Left lung (tissue), 10 donors: Measurements from ENCODE around the gene CHMP5. TPM values are rescaled to one million over a fixed set of nuclear protein-coding genes. Genes with fewer than 3 reads are reported as not detected.

Experiments
- ATAC-seq: fragments of 200-7000 bp; cut with Tn5 transposase; one replicate; pipeline ENCODE4 v1.9.1; 2020; ENCODE audit warnings: moderate library complexity
- DNase-seq, 4 donors: peaks; one replicate each; pipeline ENCODE4 v3.0.0-alpha.2; 2013 to 2020
- H3K27ac ChIP-seq, 2 donors: fragments of 200-600 bp; sonication (generic) in 1 of 2; one replicate each; pipeline versions ENCODE4 v1.5.0 to v1.8.0; 2020 to 2021
- H3K27me3 ChIP-seq, 2 donors: fragments of 200-600 bp; sonication (generic) in 1 of 2; one replicate each; pipeline versions ENCODE4 v1.5.0 to v1.8.0; 2020 to 2021
- H3K36me3 ChIP-seq, 2 donors: fragments of 200-600 bp; sonication (generic) in 1 of 2; one replicate each; pipeline versions ENCODE4 v1.5.0 to v1.8.0; 2020 to 2021
- H3K4me1 ChIP-seq, 2 donors: fragments of 200-600 bp; one replicate each; pipeline ENCODE4 v1.8.0; 2021
- H3K4me3 ChIP-seq, 2 donors: fragments of 200-600 bp; sonication (generic) in 1 of 2; one replicate each; pipeline versions ENCODE4 v1.5.0 to v1.8.0; 2020 to 2021; ENCODE audit warnings: mild to moderate bottlenecking in 1 of 2
- H3K9me3 ChIP-seq, 2 donors: fragments of 200-600 bp; sonication (generic) in 1 of 2; one replicate each; pipeline versions ENCODE4 v1.5.0 to v1.8.0; 2020 to 2021
- CTCF ChIP-seq, 2 donors: fragments of 200-600 bp; sonication (generic) in 1 of 2; IDR thresholded peaks; one replicate each; pipeline versions ENCODE4 v1.5.0 to v1.8.0; 2021; ENCODE audit warnings: antibody characterized with exemption in 2 of 2
- intact Hi-C, 2 donors: fragments of 100-400 bp; cut with DNase I; formaldehyde crosslinking; loops; one replicate each; pipeline versions ENCODE4 v1.11.2 to v1.14.2; 2022
- polyA plus RNA-seq, 6 donors: library from polyadenylated mRNA; unstranded; fragments of 120-200 nt; gene quantifications; one replicate each; pipeline ENCODE4 v1.2.1, GENCODE V29; 2013; ENCODE audit not compliant: insufficient read length in 6 of 6
- total RNA-seq, 2 donors: library from RNA; stranded (reverse); fragmentation: NEBNext Ultra II Directional; extraction: Animal tissue kit (Norgen Biotek cat#: 25700); gene quantifications; one replicate each; pipeline ENCODE4 v1.2.1, GENCODE V29; 2021
- donor health status: DM: no; HTN: yes; CAD: no.
- donor health status: DM: no; HTN: no; CAD: no.

Gene CHMP5
- total and polyA plus RNA-seq, 8 donors, result 67.4 to 112 (median 95.8) TPM

GRCh38 chr9:33263131-33264002, 1.5 kb upstream of the CHMP5 start:
- Histone ChIP-seq H3K27ac (peak overlapping the region; percentile 87 to 95), H3K9me3 (no peaks in the 10 kb centered on the region), H3K27me3 (no peaks in the 10 kb centered on the region), H3K4me1 (peaks cover 11 to 44% of the 10 kb centered on the region in 2 donors), H3K36me3 (peaks cover 0 to 69% of the 10 kb centered on the region in 2 donors), H3K4me3 (peak overlapping the region; percentile 88 to 96)
- TF ChIP-seq CTCF (IDR thresholded peaks at IDR 0.05), result no peak
- intact Hi-C loops, result no loop called here
- DNase-seq (peak in 1 of 4 donors; percentile 60), ATAC-seq (peak; percentile 4)

GRCh38 chr9:33264003-33264472, 811 bp upstream of the CHMP5 start:
- intact Hi-C loops, result no loop called here
- TF ChIP-seq CTCF (IDR thresholded peaks at IDR 0.05), result no peak
- ATAC-seq, result peak; percentile 9
- Histone ChIP-seq H3K27ac (peak overlapping the region; percentile 87 to 95), H3K9me3 (no peaks in the 10 kb centered on the region), H3K4me1 (peaks cover 11 to 44% of the 10 kb centered on the region in 2 donors), H3K4me3 (peak overlapping the region; percentile 88 to 96), H3K27me3 (no peaks in the 10 kb centered on the region), H3K36me3 (peaks cover 0 to 68% of the 10 kb centered on the region in 2 donors)
- peak in 3 of 4 donors; percentile 35 to 88 (median 75) for DNase-seq

GRCh38 chr9:33265211-33265865, 489 bp downstream of the CHMP5 start:
- H3K9me3 ChIP-seq, result no peaks in the 10 kb centered on the region
- intact Hi-C loops, result no loop called here
- peak overlapping the region; percentile 80 to 95 for H3K27ac ChIP-seq
- peaks cover 11 to 44% of the 10 kb centered on the region in 2 donors for H3K4me1 ChIP-seq
- peak overlapping the region; percentile 58 to 96 for H3K4me3 ChIP-seq
- no peak for TF ChIP-seq CTCF (IDR thresholded peaks at IDR 0.05)
- ATAC-seq (no peak), DNase-seq (peak in 1 of 4 donors; percentile 28)
- peaks cover 0 to 68% of the 10 kb centered on the region in 2 donors for H3K36me3 ChIP-seq
- H3K27me3 ChIP-seq, result no peaks in the 10 kb centered on the region

GRCh38 chr9:33267151-33267767, 2.4 kb downstream of the CHMP5 start:
- H3K27ac ChIP-seq, result no peak overlapping the region
- DNase-seq (no peak), ATAC-seq (no peak)
- H3K36me3 ChIP-seq, result peaks cover 0 to 68% of the 10 kb centered on the region in 2 donors
- intact Hi-C loops, result no loop called here
- peaks cover 11 to 39% of the 10 kb centered on the region in 2 donors for H3K4me1 ChIP-seq
- H3K4me3 ChIP-seq, result no peak overlapping the region
- H3K9me3 ChIP-seq, result no peaks in the 10 kb centered on the region
- no peak for TF ChIP-seq CTCF (IDR thresholded peaks at IDR 0.05)
- no peaks in the 10 kb centered on the region for H3K27me3 ChIP-seq
